ENCODE data around the gene TMC7.

The TMC7 gene

GRCh38 chr16:19068237-19068815 lies 84.6 kb downstream of the TMC7 start:
- peak overlapping the region; percentile 92 for H3K4me3 Mint-ChIP-seq
- peaks cover 27% of the 10 kb centered on the region for H3K4me1 Mint-ChIP-seq
- no peaks in the 10 kb centered on the region for H3K9me3 Mint-ChIP-seq
- H3K36me3 Mint-ChIP-seq (ENCODE audit: low read depth), result peaks cover 14% of the 10 kb centered on the region
- H3K27ac Mint-ChIP-seq, result peak overlapping the region; percentile 99
- H3K27me3 Mint-ChIP-seq (ENCODE audit: low read depth, poor library complexity), result no peaks in the 10 kb centered on the region
- no peak for TF ChIP-seq CTCF (IDR thresholded peaks at IDR 0.05)
- no peak for DNase-seq

GRCh38 chr16:19071811-19072777 lies 88.4 kb downstream of the TMC7 start:
- Mint-ChIP-seq H3K4me1 (peaks cover 22% of the 10 kb centered on the region), H3K27ac (no peak overlapping the region), H3K9me3 (no peaks in the 10 kb centered on the region), H3K4me3 (no peak overlapping the region), H3K27me3 (ENCODE audit: low read depth, poor library complexity) (no peaks in the 10 kb centered on the region), H3K36me3 (ENCODE audit: low read depth) (peaks cover 36% of the 10 kb centered on the region)
- DNase-seq, result peak; percentile 62
- peak; percentile 65 for TF ChIP-seq CTCF (IDR thresholded peaks at IDR 0.05)

GRCh38 chr16:19073344-19073743 lies 89.6 kb downstream of the TMC7 start:
- Mint-ChIP-seq H3K9me3 (no peaks in the 10 kb centered on the region), H3K27me3 (ENCODE audit: low read depth, poor library complexity) (no peaks in the 10 kb centered on the region), H3K4me3 (no peak overlapping the region), H3K4me1 (peaks cover 12% of the 10 kb centered on the region), H3K27ac (no peak overlapping the region), H3K36me3 (ENCODE audit: low read depth) (peaks cover 43% of the 10 kb centered on the region)
- TF ChIP-seq CTCF (IDR thresholded peaks at IDR 0.05), result no peak
- no peak for DNase-seq

GRCh38 chr16:19073863-19074262 lies 90.1 kb downstream of the TMC7 start:
- no peak for DNase-seq
- no peak overlapping the region for H3K27ac Mint-ChIP-seq

GRCh38 chr16:19075511-19075910 lies 91.8 kb downstream of the TMC7 start:
- TF ChIP-seq CTCF (IDR thresholded peaks at IDR 0.05), result no peak
- peaks cover 7% of the 10 kb centered on the region for H3K9me3 Mint-ChIP-seq
- peaks cover 63% of the 10 kb centered on the region for H3K36me3 Mint-ChIP-seq (ENCODE audit: low read depth)
- H3K27ac Mint-ChIP-seq, result no peak overlapping the region
- H3K27me3 Mint-ChIP-seq (ENCODE audit: low read depth, poor library complexity), result no peaks in the 10 kb centered on the region
- H3K4me1 Mint-ChIP-seq, result no peaks in the 10 kb centered on the region
- no peak overlapping the region for H3K4me3 Mint-ChIP-seq
- no peak for DNase-seq

More at GRCh38 chr16:19073863-19074262, 90.1 kb downstream of the TMC7 start:
- Mint-ChIP-seq H3K4me1 (peaks cover 7% of the 10 kb centered on the region), H3K36me3 (ENCODE audit: low read depth) (peaks cover 49% of the 10 kb centered on the region), H3K4me3 (no peak overlapping the region), H3K9me3 (no peaks in the 10 kb centered on the region), H3K27me3 (ENCODE audit: low read depth, poor library complexity) (no peaks in the 10 kb centered on the region)
- TF ChIP-seq CTCF (IDR thresholded peaks at IDR 0.05), result no peak

Measured in nephron progenitor cell (in vitro differentiated cells).